ENCODE results near the gene SATB2. TPM values are rescaled to one million over a fixed set of nuclear protein-coding genes. Genes with fewer than 3 reads are reported as not detected.

Gene SATB2
- total RNA-seq, 1 experiment from 2014 or later = 13.8 TPM

DNA sequence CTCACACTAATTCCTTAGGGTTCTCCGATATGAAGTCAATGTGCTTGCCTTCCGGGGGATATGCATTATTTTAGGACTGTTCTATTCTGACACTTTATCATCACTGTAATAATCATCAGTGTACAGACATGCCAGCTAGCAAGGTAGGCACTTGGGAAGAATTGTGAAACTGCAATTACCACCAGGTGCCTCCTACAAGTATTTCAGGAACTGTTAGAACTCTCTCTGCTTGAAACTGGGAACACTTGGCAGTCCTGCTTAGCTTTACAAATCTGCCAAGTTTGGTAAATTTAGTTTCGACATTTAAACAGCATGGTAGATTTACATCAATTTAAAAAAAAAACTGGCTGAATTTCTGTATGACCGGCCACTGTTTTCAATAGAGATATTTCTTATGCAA lies 128.7 kb downstream of the SATB2 start:
- no peaks in the 10 kb centered on the region for H3K9me3 ChIP-seq (ENCODE audit: control insufficient read depth in 1 of 2, insufficient read depth in 1 of 2, low read depth in 1 of 2, low read length in 2 of 2)
- H4K20me1 ChIP-seq (ENCODE audit: insufficient read depth) = no peaks in the 10 kb centered on the region; the same call in 1 of the 2 replicates
- H3K36me3 ChIP-seq (ENCODE audit: control insufficient read depth in 1 of 2, insufficient read depth in 2 of 2, low read length in 2 of 2) = peaks cover 1 to 6% of the 10 kb centered on the region in 2 experiments; a peak in 3 of 4 replicates
- no peak for DNase-seq (ENCODE audit: low read depth, low spot score)
- no TSS peak for BruUV-seq (replicated peaks)
- no peaks in the 10 kb centered on the region for H3K4me1 ChIP-seq (ENCODE audit: control insufficient read depth in 1 of 2, insufficient read depth in 2 of 2, low read length in 2 of 2)
- H3K27ac ChIP-seq (ENCODE audit: low read depth, low read length) = no peak overlapping the region
- no peak for ATAC-seq
- POLR2A ChIA-PET = no interaction called here
- no peaks in the 10 kb centered on the region for H3K9me2 ChIP-seq (ENCODE audit: insufficient read depth)
- RAD21 ChIA-PET (ENCODE audit: low non-redundant PET in 1 of 2, low total read pairs in 2 of 2, uncharacterized antibody in 2 of 2, unreplicated experiment in 2 of 2) = no interaction called here
- intact Hi-C loops (cut with micrococcal nuclease) = no loop called here
- TF ChIP-seq, protein P1, sequence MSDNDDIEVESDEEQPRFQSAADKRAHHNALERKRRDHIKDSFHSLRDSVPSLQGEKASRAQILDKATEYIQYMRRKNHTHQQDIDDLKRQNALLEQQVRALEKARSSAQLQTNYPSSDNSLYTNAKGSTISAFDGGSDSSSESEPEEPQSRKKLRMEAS (IDR thresholded peaks at IDR 0.05) = no peak
- TF ChIP-seq CEBPB (IDR thresholded peaks at IDR 0.05; ENCODE audit: low read depth) (no peak), SP1 (IDR thresholded peaks at IDR 0.05; ENCODE audit: low read depth) (no peak), FOSL1 (IDR thresholded peaks at IDR 0.05; ENCODE audit: low read depth) (no peak), TCF7L2 (IDR thresholded peaks at IDR 0.05; ENCODE audit: borderline replicate concordance, extremely low read depth, insufficient read depth, insufficient read length) (no peak), ELF1 (IDR thresholded peaks at IDR 0.05; ENCODE audit: borderline replicate concordance, low read depth) (no peak), RAD21 (IDR thresholded peaks at IDR 0.05; ENCODE audit: low read depth) (no peak), YY1 (IDR thresholded peaks at IDR 0.05; ENCODE audit: extremely low read depth, insufficient replicate concordance, low read depth, low read length) (no peak), POLR2AphosphoS5 (IDR thresholded peaks at IDR 0.05; ENCODE audit: low read depth, low read length) (no peak), ZNF274 (IDR thresholded peaks at IDR 0.05; ENCODE audit: low read depth, low read length) (no peak), EZH2phosphoT487 (IDR thresholded peaks at IDR 0.05; ENCODE audit: borderline replicate concordance) (no peak), ZFX (IDR thresholded peaks at IDR 0.05) (no peak), EZH2 (IDR thresholded peaks at IDR 0.05) (no peak), EGR1 (IDR thresholded peaks at IDR 0.05; ENCODE audit: low read depth) (no peak), SRF (IDR thresholded peaks at IDR 0.05; ENCODE audit: low read depth) (no peak), POLR2A (IDR thresholded peaks at IDR 0.05; ENCODE audit: borderline replicate concordance, extremely low read depth, insufficient read depth, insufficient read length) (no peak)
- TF ChIP-seq, protein P2, sequence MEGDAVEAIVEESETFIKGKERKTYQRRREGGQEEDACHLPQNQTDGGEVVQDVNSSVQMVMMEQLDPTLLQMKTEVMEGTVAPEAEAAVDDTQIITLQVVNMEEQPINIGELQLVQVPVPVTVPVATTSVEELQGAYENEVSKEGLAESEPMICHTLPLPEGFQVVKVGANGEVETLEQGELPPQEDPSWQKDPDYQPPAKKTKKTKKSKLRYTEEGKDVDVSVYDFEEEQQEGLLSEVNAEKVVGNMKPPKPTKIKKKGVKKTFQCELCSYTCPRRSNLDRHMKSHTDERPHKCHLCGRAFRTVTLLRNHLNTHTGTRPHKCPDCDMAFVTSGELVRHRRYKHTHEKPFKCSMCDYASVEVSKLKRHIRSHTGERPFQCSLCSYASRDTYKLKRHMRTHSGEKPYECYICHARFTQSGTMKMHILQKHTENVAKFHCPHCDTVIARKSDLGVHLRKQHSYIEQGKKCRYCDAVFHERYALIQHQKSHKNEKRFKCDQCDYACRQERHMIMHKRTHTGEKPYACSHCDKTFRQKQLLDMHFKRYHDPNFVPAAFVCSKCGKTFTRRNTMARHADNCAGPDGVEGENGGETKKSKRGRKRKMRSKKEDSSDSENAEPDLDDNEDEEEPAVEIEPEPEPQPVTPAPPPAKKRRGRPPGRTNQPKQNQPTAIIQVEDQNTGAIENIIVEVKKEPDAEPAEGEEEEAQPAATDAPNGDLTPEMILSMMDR (IDR thresholded peaks at IDR 0.05 in 2 of 3, conservative IDR thresholded peaks at IDR 0.05 in 1 of 3; ENCODE audit: borderline replicate concordance in 1 of 3, insufficient read depth in 1 of 3, low read depth in 2 of 3, low read length in 2 of 3) = no peak
- no peak overlapping the region for H3K4me2 ChIP-seq (ENCODE audit: low read length)
- H3K9ac ChIP-seq (ENCODE audit: low read length) = no peak overlapping the region
- H2AFZ ChIP-seq (ENCODE audit: low read depth, low read length, poor library complexity, severe bottlenecking) = no peak overlapping the region
- no peak overlapping the region for H3K4me3 ChIP-seq (replicated peaks in 1 of 2; ENCODE audit: low read depth in 1 of 2, low read length in 2 of 2)
- CTCF ChIA-PET = no interaction called here
- H3K79me2 ChIP-seq (ENCODE audit: insufficient read depth, low read length) = no peaks in the 10 kb centered on the region
- no peaks in the 10 kb centered on the region for H3K27me3 ChIP-seq (ENCODE audit: insufficient read depth, low read length)

Measured in HCT116 (cell line).